HL-60 (cell line): ENCODE results near the gene SPINT1.

Experiments
- GABPA ChIP-seq: IDR thresholded peaks from 2 replicates; pipeline ENCODE4 v1.6.1; 2012; ENCODE audit warnings: low read depth
- POLR2AphosphoS5 ChIP-seq: IDR thresholded peaks from 2 replicates; pipeline ENCODE4 v1.6.1; 2012; ENCODE audit warnings: low read depth
- TF ChIP-seq, protein P1 (sequence below): IDR thresholded peaks from one replicate; pipeline ENCODE4 v1.5.1; 2011; ENCODE audit warnings: low read length, control low read depth, inconsistent platforms; ENCODE audit not compliant: insufficient read depth

DNA sequence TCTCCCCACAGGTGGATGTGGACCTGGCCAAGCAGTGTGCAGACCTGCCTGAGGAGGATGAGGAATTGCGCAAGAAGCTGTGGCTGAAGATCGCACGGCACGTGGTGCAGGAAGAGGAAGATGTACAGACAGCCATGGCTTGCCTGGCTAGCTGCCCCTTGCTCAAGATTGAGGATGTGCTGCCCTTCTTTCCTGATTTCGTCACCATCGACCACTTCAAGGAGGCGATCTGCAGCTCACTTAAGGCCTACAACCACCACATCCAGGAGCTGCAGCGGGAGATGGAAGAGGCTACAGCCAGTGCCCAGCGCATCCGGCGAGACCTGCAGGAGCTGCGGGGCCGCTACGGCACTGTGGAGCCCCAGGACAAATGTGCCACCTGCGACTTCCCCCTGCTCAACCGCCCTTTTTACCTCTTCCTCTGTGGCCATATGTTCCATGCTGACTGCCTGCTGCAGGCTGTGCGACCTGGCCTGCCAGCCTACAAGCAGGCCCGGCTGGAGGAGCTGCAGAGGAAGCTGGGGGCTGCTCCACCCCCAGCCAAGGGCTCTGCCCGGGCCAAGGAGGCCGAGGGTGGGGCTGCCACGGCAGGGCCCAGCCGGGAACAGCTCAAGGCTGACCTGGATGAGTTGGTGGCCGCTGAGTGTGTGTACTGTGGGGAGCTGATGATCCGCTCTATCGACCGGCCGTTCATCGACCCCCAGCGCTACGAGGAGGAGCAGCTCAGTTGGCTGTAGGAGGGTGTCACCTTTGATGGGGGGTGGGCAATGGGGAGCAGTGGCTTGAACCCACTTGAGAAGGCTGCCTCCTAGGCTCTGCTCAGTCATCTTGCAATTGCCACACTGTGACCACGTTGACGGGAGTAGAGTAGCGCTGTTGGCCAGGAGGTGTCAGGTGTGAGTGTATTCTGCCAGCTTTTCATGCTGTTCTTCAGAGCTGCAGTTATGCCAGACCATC is 59.0 kb downstream of the SPINT1 start:
- TF ChIP-seq, protein P1, sequence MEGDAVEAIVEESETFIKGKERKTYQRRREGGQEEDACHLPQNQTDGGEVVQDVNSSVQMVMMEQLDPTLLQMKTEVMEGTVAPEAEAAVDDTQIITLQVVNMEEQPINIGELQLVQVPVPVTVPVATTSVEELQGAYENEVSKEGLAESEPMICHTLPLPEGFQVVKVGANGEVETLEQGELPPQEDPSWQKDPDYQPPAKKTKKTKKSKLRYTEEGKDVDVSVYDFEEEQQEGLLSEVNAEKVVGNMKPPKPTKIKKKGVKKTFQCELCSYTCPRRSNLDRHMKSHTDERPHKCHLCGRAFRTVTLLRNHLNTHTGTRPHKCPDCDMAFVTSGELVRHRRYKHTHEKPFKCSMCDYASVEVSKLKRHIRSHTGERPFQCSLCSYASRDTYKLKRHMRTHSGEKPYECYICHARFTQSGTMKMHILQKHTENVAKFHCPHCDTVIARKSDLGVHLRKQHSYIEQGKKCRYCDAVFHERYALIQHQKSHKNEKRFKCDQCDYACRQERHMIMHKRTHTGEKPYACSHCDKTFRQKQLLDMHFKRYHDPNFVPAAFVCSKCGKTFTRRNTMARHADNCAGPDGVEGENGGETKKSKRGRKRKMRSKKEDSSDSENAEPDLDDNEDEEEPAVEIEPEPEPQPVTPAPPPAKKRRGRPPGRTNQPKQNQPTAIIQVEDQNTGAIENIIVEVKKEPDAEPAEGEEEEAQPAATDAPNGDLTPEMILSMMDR: no peak
- TF ChIP-seq POLR2AphosphoS5 (peak; percentile 97), GABPA (0 out of 2 replicates have a peak, but pooled peaks have one; percentile 15)
